PC-9 (cell line): ENCODE data around the gene DSN1. TPM values are rescaled to one million over a fixed set of nuclear protein-coding genes. Genes with fewer than 3 reads are reported as not detected.
A peak's percentile ranks its signal among the peaks of the same experiment; 100 is the strongest.

Experiments
- BruUV-seq: library from RNA; stranded (reverse); fragments of 400-500 nt; replicated peaks from 2 replicates; lab custom pipeline; 2021; lab: Mats Ljungman, UMichigan
- CTCF ChIA-PET: fragments of 300-600 bp; sonication (Branson Sonifier 250); formaldehyde crosslinking; loops from one replicate; lab custom pipeline; 2022; ENCODE audit warnings: antibody characterized with exemption; lab: Charles Lee
- POLR2A ChIA-PET: fragments of 300-600 bp; sonication (Branson Sonifier 250); formaldehyde crosslinking; loops from one replicate; lab custom pipeline; 2022; ENCODE audit warnings: antibody characterized with exemption; ENCODE audit not compliant: unreplicated experiment; lab: Charles Lee
- DNase-seq, 2 experiments: peaks; one replicate each; pipeline versions ENCODE4 v3.0.0 to v3.0.0-alpha.2; 2015 to 2022; ENCODE audit warnings: mixed read lengths in 1 of 2
- H2AFZ ChIP-seq: fragments of 200-600 bp; sonication (generic); 2 replicates; pipeline ENCODE4 v1.8.1; 2017; ENCODE audit warnings: antibody characterized with exemption
- H3F3A ChIP-seq: fragments of 200-600 bp; sonication (generic); 2 replicates; pipeline ENCODE4 v1.8.1; 2017; ENCODE audit warnings: antibody characterized with exemption, mild to moderate bottlenecking, low read depth; ENCODE audit not compliant: insufficient read depth
- H3K27ac ChIP-seq: fragments of 200-600 bp; sonication (generic); 2 replicates; pipeline ENCODE4 v1.6.1; 2016; ENCODE audit warnings: mixed run types
- H3K27me3 ChIP-seq: fragments of 200-600 bp; sonication (generic); 2 replicates; pipeline ENCODE4 v1.6.1; 2016; ENCODE audit warnings: low read depth, mixed run types; ENCODE audit not compliant: insufficient read depth
- H3K36me3 ChIP-seq: fragments of 200-600 bp; sonication (generic); 2 replicates; pipeline ENCODE4 v1.6.1; 2016; ENCODE audit warnings: low read depth, mixed run types
- H3K4me1 ChIP-seq: fragments of 200-600 bp; sonication (generic); replicated peaks from 2 replicates; pipeline ENCODE4 v1.6.1; 2016; ENCODE audit warnings: mixed run types; ENCODE audit not compliant: insufficient read depth
- H3K4me2 ChIP-seq: fragments of 200-600 bp; sonication (generic); 2 replicates; pipeline ENCODE4 v1.6.1; 2017; ENCODE audit warnings: mixed run types
- H3K4me3 ChIP-seq: fragments of 200-600 bp; sonication (generic); 2 replicates; pipeline ENCODE4 v1.6.1; 2016; ENCODE audit warnings: mixed run types
- H3K79me2 ChIP-seq: fragments of 200-600 bp; sonication (generic); 2 replicates; pipeline ENCODE4 v1.6.1; 2017; ENCODE audit warnings: low read depth, mixed run types
- H3K9me2 ChIP-seq: fragments of 200-600 bp; sonication (generic); 2 replicates; pipeline ENCODE4 v1.8.1; 2017; ENCODE audit warnings: mild to moderate bottlenecking; ENCODE audit not compliant: insufficient read depth
- H3K9me3 ChIP-seq: fragments of 200-600 bp; sonication (generic); 2 replicates; pipeline ENCODE4 v1.8.1; 2016; ENCODE audit warnings: low read depth; ENCODE audit not compliant: insufficient read depth
- H4K20me1 ChIP-seq: fragments of 200-600 bp; sonication (generic); 2 replicates; pipeline ENCODE4 v1.8.1; 2017; ENCODE audit not compliant: insufficient read depth
- EZH2 ChIP-seq: fragments of 200-600 bp; sonication (generic); IDR thresholded peaks from 2 replicates; pipeline ENCODE4 v1.8.0; 2017; ENCODE audit warnings: antibody characterized with exemption, low read depth
- intact Hi-C: fragments of 100-400 bp; cut with micrococcal nuclease; formaldehyde crosslinking; loops from one replicate; pipeline ENCODE4 v1.10.0; 2022; ENCODE audit not compliant: unreplicated experiment
- total RNA-seq: library from RNA; stranded (reverse); gene quantifications from 2 replicates; pipeline ENCODE4 v1.2.3, GENCODE V29; 2021
- TF ChIP-seq, protein P1 (sequence below): fragments of 200-600 bp; sonication (generic); conservative IDR thresholded peaks from 2 replicates; pipeline ENCODE4 v1.6.1; 2017; ENCODE audit warnings: mixed run types, antibody characterized with exemption, mild to moderate bottlenecking, moderate library complexity

The DSN1 gene
- total RNA-seq, 1 experiment from 2014 or later: 32.4 TPM

DNA sequence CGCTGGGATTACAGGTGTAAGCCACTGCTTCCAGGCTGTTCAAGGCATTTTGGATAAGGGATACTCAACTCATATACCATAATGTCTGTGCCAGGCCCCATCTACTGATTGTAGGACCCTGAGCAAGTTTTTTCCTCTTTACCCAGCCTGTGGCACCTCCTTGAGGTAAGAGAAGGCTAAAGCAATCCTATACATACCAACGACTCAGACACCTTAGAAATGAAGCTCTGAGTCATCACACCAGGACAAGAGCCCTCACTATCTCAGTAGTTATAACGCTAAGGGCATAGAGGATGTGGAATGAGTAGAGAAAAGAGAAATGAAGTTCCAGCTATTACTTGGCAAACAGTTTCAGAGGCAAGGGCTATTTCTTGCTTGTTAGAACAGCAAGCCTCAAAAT is 44.6 kb downstream of the DSN1 start:
- H3K4me3 ChIP-seq: no peak overlapping the region
- H4K20me1 ChIP-seq: no peaks in the 10 kb centered on the region
- CTCF ChIA-PET: interaction anchor here (0.5 to 1.1 kb wide), 5 partner anchors 16 to 136 kb away, joined by 3 to 6 read pairs (median 3); no protein-coding TSS in a partner anchor
- no TSS peak for BruUV-seq
- H3K79me2 ChIP-seq: no peaks in the 10 kb centered on the region
- no peaks in the 10 kb centered on the region for H3K9me2 ChIP-seq
- intact Hi-C loops: no loop called here
- no peaks in the 10 kb centered on the region for H3F3A ChIP-seq
- DNase-seq: no peak
- H2AFZ ChIP-seq: no peak overlapping the region
- POLR2A ChIA-PET: interaction anchor here (0.6 kb wide), 1 partner anchor 267 kb away, joined by 3 read pairs; no protein-coding TSS in a partner anchor
- H3K27me3 ChIP-seq: no peaks in the 10 kb centered on the region
- TF ChIP-seq, protein P1, sequence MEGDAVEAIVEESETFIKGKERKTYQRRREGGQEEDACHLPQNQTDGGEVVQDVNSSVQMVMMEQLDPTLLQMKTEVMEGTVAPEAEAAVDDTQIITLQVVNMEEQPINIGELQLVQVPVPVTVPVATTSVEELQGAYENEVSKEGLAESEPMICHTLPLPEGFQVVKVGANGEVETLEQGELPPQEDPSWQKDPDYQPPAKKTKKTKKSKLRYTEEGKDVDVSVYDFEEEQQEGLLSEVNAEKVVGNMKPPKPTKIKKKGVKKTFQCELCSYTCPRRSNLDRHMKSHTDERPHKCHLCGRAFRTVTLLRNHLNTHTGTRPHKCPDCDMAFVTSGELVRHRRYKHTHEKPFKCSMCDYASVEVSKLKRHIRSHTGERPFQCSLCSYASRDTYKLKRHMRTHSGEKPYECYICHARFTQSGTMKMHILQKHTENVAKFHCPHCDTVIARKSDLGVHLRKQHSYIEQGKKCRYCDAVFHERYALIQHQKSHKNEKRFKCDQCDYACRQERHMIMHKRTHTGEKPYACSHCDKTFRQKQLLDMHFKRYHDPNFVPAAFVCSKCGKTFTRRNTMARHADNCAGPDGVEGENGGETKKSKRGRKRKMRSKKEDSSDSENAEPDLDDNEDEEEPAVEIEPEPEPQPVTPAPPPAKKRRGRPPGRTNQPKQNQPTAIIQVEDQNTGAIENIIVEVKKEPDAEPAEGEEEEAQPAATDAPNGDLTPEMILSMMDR: peak; percentile 44; the same call in 1 of the 2 replicates
- TF ChIP-seq EZH2: no peak
- no peak overlapping the region for H3K27ac ChIP-seq
- H3K36me3 ChIP-seq: no peaks in the 10 kb centered on the region
- H3K4me2 ChIP-seq: no peak overlapping the region
- H3K4me1 ChIP-seq: no peaks in the 10 kb centered on the region
- no peaks in the 10 kb centered on the region for H3K9me3 ChIP-seq

DNA sequence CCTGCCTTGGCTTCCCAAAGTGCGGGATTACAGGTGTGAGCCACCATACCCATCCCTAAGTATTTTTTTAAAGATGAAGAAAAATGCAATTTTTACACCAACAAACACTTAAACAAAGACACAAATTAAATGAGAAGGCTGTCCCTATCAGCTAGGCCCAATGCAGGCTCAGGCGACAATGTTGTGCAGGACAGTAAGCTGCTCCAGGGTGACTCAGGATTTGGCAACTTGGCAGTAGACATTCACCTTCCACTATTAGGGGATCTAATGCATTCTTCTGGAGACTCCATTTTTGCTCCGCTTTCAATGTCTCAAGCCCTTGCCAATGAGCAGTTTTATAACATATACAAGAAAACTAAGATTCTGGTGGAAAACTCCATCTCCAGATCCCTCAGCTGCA is 47.4 kb downstream of the DSN1 start:
- no peak for DNase-seq
- Histone ChIP-seq H3K4me2 (no peak overlapping the region), H3K27ac (no peak overlapping the region), H3F3A (no peaks in the 10 kb centered on the region), H4K20me1 (no peaks in the 10 kb centered on the region), H2AFZ (no peak overlapping the region), H3K36me3 (no peaks in the 10 kb centered on the region), H3K9me2 (no peaks in the 10 kb centered on the region), H3K4me1 (no peaks in the 10 kb centered on the region), H3K27me3 (no peaks in the 10 kb centered on the region), H3K4me3 (no peak overlapping the region), H3K79me2 (no peaks in the 10 kb centered on the region), H3K9me3 (no peaks in the 10 kb centered on the region)
- POLR2A ChIA-PET: no interaction called here
- intact Hi-C loops: no loop called here
- CTCF ChIA-PET: no interaction called here
- TF ChIP-seq EZH2: no peak
- TF ChIP-seq, protein P1: no peak
- BruUV-seq: no TSS peak

DNA sequence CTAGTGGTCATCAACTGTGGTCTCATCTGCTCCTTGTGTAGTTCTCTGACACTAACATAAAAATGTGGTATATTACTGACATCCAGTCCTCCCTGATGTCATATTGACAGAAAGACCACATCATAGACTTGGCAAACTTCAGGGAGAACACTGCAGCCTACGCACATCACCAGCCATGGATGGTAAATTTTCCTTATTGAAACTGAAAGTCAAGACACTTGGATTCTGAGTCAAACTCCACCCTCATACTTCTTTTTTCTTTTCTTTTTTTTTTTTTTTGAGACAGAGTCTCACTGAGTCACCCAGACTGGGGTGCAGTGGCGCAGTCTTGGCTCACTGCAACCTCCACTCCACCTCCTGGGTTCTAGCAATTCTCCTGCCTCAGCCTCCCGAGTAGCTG is 53.1 kb downstream of the DSN1 start:
- ChIA-PET CTCF (no interaction called here), POLR2A (no interaction called here)
- no peak for DNase-seq
- Histone ChIP-seq H3K27ac (no peak overlapping the region), H3F3A (no peaks in the 10 kb centered on the region), H3K9me2 (no peaks in the 10 kb centered on the region), H3K4me2 (no peak overlapping the region), H3K79me2 (no peaks in the 10 kb centered on the region), H2AFZ (no peak overlapping the region), H3K4me3 (no peak overlapping the region), H4K20me1 (no peaks in the 10 kb centered on the region), H3K27me3 (no peaks in the 10 kb centered on the region), H3K9me3 (no peaks in the 10 kb centered on the region), H3K4me1 (no peaks in the 10 kb centered on the region), H3K36me3 (no peaks in the 10 kb centered on the region)
- intact Hi-C loops: no loop called here
- BruUV-seq: no TSS peak
- TF ChIP-seq, protein P1: no peak
- TF ChIP-seq EZH2: no peak
